Psoas muscle (tissue), 8 donors: Measurements from ENCODE around the gene CHD5. TPM values are rescaled to one million over a fixed set of nuclear protein-coding genes. Genes with fewer than 3 reads are reported as not detected.

Source experiments
- ATAC-seq, 4 donors: fragments of 200-7000 bp; cut with Tn5 transposase; one replicate each; pipeline ENCODE4 v1.9.1; 2020; ENCODE audit warnings: moderate library complexity in 3 of 4, mild to moderate bottlenecking in 2 of 4
- DNase-seq, 2 donors: peaks; one replicate each; pipeline ENCODE4 v3.0.0-alpha.2; 2020
- H3K27ac ChIP-seq: fragments of 200-600 bp; one replicate; pipeline ENCODE4 v1.8.0; 2022
- H3K27me3 ChIP-seq, 3 donors: fragments of 200-600 bp in 1 of 3; one replicate each; pipeline versions ENCODE4 v1.6.1 to v1.8.0; 2013 to 2022; ENCODE audit warnings: low read length in 2 of 3, mild to moderate bottlenecking in 2 of 3, moderate library complexity in 1 of 3; ENCODE audit not compliant: insufficient read depth in 3 of 3
- H3K36me3 ChIP-seq, 2 donors: fragments of 200-600 bp in 1 of 2; one replicate each; pipeline versions ENCODE4 v1.6.1 to v1.8.0; 2013 to 2022; ENCODE audit warnings: low read depth in 1 of 2, mild to moderate bottlenecking in 1 of 2, moderate library complexity in 1 of 2; ENCODE audit not compliant: insufficient read depth in 1 of 2
- H3K4me1 ChIP-seq: fragments of 200-600 bp; one replicate; pipeline ENCODE4 v1.8.0; 2022
- H3K4me3 ChIP-seq: fragments of 200-600 bp; one replicate; pipeline ENCODE4 v1.8.0; 2022; ENCODE audit warnings: mild to moderate bottlenecking
- H3K9me3 ChIP-seq: fragments of 200-600 bp; one replicate; pipeline ENCODE4 v1.8.0; 2022
- CTCF ChIP-seq: fragments of 200-600 bp; IDR thresholded peaks from one replicate; pipeline ENCODE4 v1.8.0; 2022; ENCODE audit warnings: antibody characterized with exemption
- WGBS, 3 donors: extraction: QIAGEN DNeasy Blood & Tissue Kit; methylation state at CpG; one replicate each; pipeline versions ENCODE4 v1.1.6 to v1.1.7; 2013; 5-methylcytosine and 5-hydroxymethylcytosine counted together
- intact Hi-C, 2 donors: fragments of 100-400 bp; cut with DNase I; formaldehyde crosslinking; loops; one replicate each; pipeline versions ENCODE4 v1.11.0 to v1.14.2; 2022
- polyA plus RNA-seq, 3 donors: library from polyadenylated mRNA; stranded (reverse); fragments of 200-250 nt; gene quantifications; one replicate each; pipeline ENCODE4 v1.2.3, GENCODE V29; 2013
- total RNA-seq, 4 donors: library from RNA; stranded (reverse); fragmentation: NEBNext Ultra II Directional in 2 of 4; extraction: Animal tissue kit (Norgen Biotek cat#: 25700) in 2 of 4; gene quantifications; one replicate each; pipeline versions ENCODE4 v1.2.1 to v1.2.4, GENCODE V29; 2021 to 2023
- donor health status: healthy with polysubstance abuse.
- donor health status: DM: no; HTN: no; CAD: no; lungs with moderate emphysema.
- donor health status: Bipolar disorder and iron deficiency.
- donor health status: healthy.
- donor health status: DM: yes; HTN: yes; CAD: no.
- donor health status: DM: no; HTN: no; CAD: no.
- donor health status: DM: no; HTN: no; CAD: no.
- donor health status: DM: yes; HTN: yes; CAD: no.

Gene CHD5
- total and polyA plus RNA-seq, 7 donors, result 0.03 to 0.38 (median 0.24) TPM; not detected in 2

- intact Hi-C loops, result no loop called here
- Histone ChIP-seq H3K4me1 (no peaks in the 10 kb centered on the region), H3K4me3 (no peak overlapping the region), H3K27me3 (peaks cover 0 to 18% (median 7%) of the 10 kb centered on the region in 3 donors), H3K36me3 (no peaks in the 10 kb centered on the region), H3K9me3 (no peaks in the 10 kb centered on the region), H3K27ac (no peak overlapping the region)
- TF ChIP-seq CTCF, result no peak
- ATAC-seq, result no peak
- 60 to 67% (median 62%) methylated on average over 25 of the region's 25 CpGs for WGBS, 3 donors
- DNase-seq, result peak in 1 of 2 donors; percentile 23
Observed at GRCh38 chr1:6090996-6091822, 88.9 kb downstream of the CHD5 start.

- H3K27me3 ChIP-seq, result peaks cover 0 to 20% (median 8%) of the 10 kb centered on the region in 3 donors
- ATAC-seq (no peak), DNase-seq (no peak)
- intact Hi-C loops, result no loop called here
- H3K36me3 ChIP-seq, result no peaks in the 10 kb centered on the region
- H3K4me3 ChIP-seq, result no peak overlapping the region
- WGBS, 3 donors, result 82 to 88% (median 84%) methylated on average over 16 to 18 of the region's 18 CpGs
- no peaks in the 10 kb centered on the region for H3K9me3 ChIP-seq
- H3K27ac ChIP-seq, result no peak overlapping the region
- no peak for TF ChIP-seq CTCF
- no peaks in the 10 kb centered on the region for H3K4me1 ChIP-seq
Observed at GRCh38 chr1:6090288-6090687, 89.8 kb downstream of the CHD5 start.

GRCh38 chr1:6088956-6089355, 91.2 kb downstream of the CHD5 start:
- TF ChIP-seq CTCF, result no peak
- H3K9me3 ChIP-seq, result no peaks in the 10 kb centered on the region
- H3K27me3 ChIP-seq, result peaks cover 0 to 31% (median 8%) of the 10 kb centered on the region in 3 donors
- no peaks in the 10 kb centered on the region for H3K4me1 ChIP-seq
- H3K36me3 ChIP-seq, result no peaks in the 10 kb centered on the region
- H3K4me3 ChIP-seq, result no peak overlapping the region
- WGBS, 3 donors, result 76 to 83% (median 82%) methylated on average over 18 to 19 of the region's 19 CpGs
- DNase-seq, result no peak
- intact Hi-C loops, result no loop called here
- H3K27ac ChIP-seq, result no peak overlapping the region
- no peak for ATAC-seq

GRCh38 chr1:6087958-6088357, 92.2 kb downstream of the CHD5 start:
- ATAC-seq, result no peak
- no peak overlapping the region for H3K4me3 ChIP-seq
- 92 to 95% (median 94%) methylated on average over 6 of the region's 6 CpGs for WGBS, 3 donors
- no peaks in the 10 kb centered on the region for H3K9me3 ChIP-seq
- intact Hi-C loops, result no loop called here
- H3K27me3 ChIP-seq, result peaks cover 0 to 37% (median 12%) of the 10 kb centered on the region in 3 donors
- no peak for TF ChIP-seq CTCF
- no peak for DNase-seq
- no peaks in the 10 kb centered on the region for H3K4me1 ChIP-seq
- no peaks in the 10 kb centered on the region for H3K36me3 ChIP-seq
- no peak overlapping the region for H3K27ac ChIP-seq
